Suprapubic skin (tissue), 4 donors: ENCODE results near the gene NDUFB2.

Source experiments
- EP300 ChIP-seq: sonication (generic); formaldehyde crosslinking; IDR thresholded peaks from one replicate; pipeline ENCODE4 v1.6.1; 2017; ENCODE audit warnings: antibody characterized with exemption
- POLR2A ChIP-seq, 2 donors: fragments of 450-650 bp; IDR thresholded peaks; one replicate each; pipeline ENCODE4 v1.6.1; 2017; ENCODE audit warnings: antibody characterized with exemption in 2 of 2, mild to moderate bottlenecking in 2 of 2, moderate library complexity in 2 of 2
- POLR2AphosphoS5 ChIP-seq, 3 donors: sonication (generic); formaldehyde crosslinking; IDR thresholded peaks; one replicate each; pipeline ENCODE4 v1.6.1; 2017; ENCODE audit warnings: antibody characterized with exemption in 3 of 3
- TF ChIP-seq, protein P1 (sequence below), 2 donors: fragments of 200-600 bp in 1 of 2; fragments of 450-650 bp in 1 of 2; sonication (generic) in 1 of 2; IDR thresholded peaks; one replicate each; pipeline ENCODE4 v1.5.1; 2016 to 2019; ENCODE audit warnings: antibody characterized with exemption in 2 of 2, mild to moderate bottlenecking in 1 of 2, moderate library complexity in 1 of 2

DNA sequence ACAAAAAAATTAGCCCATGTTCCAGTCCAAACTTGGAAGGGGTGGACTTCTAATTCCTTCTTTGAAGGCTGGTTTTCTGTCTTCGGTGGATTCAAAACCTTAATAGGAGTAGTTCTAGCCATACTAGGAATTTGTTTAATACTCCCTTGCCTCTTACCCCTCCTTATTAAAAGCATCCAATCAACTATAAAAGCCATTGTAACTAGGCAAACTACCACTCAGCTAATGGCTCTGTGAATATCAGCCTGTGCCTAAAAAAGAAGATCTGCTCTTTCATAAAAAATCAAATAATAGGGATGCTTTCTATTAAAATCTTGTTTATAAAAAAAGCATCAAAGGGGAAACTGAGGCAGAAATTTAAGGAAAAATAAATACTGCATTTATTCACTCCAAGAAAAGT is 27.9 kb upstream of the NDUFB2 start:
- TF ChIP-seq, protein P1, sequence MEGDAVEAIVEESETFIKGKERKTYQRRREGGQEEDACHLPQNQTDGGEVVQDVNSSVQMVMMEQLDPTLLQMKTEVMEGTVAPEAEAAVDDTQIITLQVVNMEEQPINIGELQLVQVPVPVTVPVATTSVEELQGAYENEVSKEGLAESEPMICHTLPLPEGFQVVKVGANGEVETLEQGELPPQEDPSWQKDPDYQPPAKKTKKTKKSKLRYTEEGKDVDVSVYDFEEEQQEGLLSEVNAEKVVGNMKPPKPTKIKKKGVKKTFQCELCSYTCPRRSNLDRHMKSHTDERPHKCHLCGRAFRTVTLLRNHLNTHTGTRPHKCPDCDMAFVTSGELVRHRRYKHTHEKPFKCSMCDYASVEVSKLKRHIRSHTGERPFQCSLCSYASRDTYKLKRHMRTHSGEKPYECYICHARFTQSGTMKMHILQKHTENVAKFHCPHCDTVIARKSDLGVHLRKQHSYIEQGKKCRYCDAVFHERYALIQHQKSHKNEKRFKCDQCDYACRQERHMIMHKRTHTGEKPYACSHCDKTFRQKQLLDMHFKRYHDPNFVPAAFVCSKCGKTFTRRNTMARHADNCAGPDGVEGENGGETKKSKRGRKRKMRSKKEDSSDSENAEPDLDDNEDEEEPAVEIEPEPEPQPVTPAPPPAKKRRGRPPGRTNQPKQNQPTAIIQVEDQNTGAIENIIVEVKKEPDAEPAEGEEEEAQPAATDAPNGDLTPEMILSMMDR (IDR thresholded peaks at IDR 0.05) = no peak
- no peak for TF ChIP-seq POLR2AphosphoS5 (IDR thresholded peaks at IDR 0.05)
- TF ChIP-seq POLR2A (IDR thresholded peaks at IDR 0.05) = no peak
- no peak for TF ChIP-seq EP300
